Hepatocyte (in vitro differentiated cells): Measurements from ENCODE around the gene NDUFC2. TPM values are rescaled to one million over a fixed set of nuclear protein-coding genes. Genes with fewer than 3 reads are reported as not detected.

ENCODE experiments used
- DNase-seq: peaks from one replicate; pipeline ENCODE4 v3.0.0-alpha.2; 2016; ENCODE audit warnings: low spot score
- H2AFZ ChIP-seq: fragments of 200-600 bp; sonication (generic); 2 replicates; pipeline ENCODE4 v1.6.0; 2016; ENCODE audit warnings: antibody characterized with exemption, mild to moderate bottlenecking
- H3K27ac ChIP-seq: fragments of 200-600 bp; sonication (generic); 2 replicates; pipeline ENCODE4 v1.5.1; 2016; ENCODE audit warnings: mild to moderate bottlenecking
- H3K27me3 ChIP-seq: fragments of 200-600 bp; sonication (generic); 2 replicates; pipeline ENCODE4 v1.6.1; 2016
- H3K36me3 ChIP-seq: fragments of 200-600 bp; sonication (generic); replicated peaks from 2 replicates; pipeline ENCODE4 v1.5.1; 2016; ENCODE audit warnings: low read depth; ENCODE audit not compliant: insufficient read depth
- H3K4me1 ChIP-seq: fragments of 200-600 bp; sonication (generic); 2 replicates; pipeline ENCODE4 v1.5.1; 2016; ENCODE audit warnings: mild to moderate bottlenecking, moderate library complexity; ENCODE audit not compliant: insufficient read depth
- H3K4me2 ChIP-seq: fragments of 200-600 bp; sonication (generic); 2 replicates; pipeline ENCODE4 v1.6.0; 2016
- H3K4me3 ChIP-seq: fragments of 200-600 bp; sonication (generic); 2 replicates; pipeline ENCODE4 v1.5.1; 2016; ENCODE audit warnings: mild to moderate bottlenecking
- H3K79me2 ChIP-seq: fragments of 200-600 bp; sonication (generic); 2 replicates; pipeline ENCODE4 v1.6.0; 2017; ENCODE audit warnings: mild to moderate bottlenecking
- H3K9me2 ChIP-seq: fragments of 200-600 bp; sonication (generic); replicated peaks from 2 replicates; pipeline ENCODE4 v1.6.0; 2017; ENCODE audit warnings: mild to moderate bottlenecking; ENCODE audit not compliant: insufficient read depth
- H3K9me3 ChIP-seq: fragments of 200-600 bp; sonication (generic); 2 replicates; pipeline ENCODE4 v1.5.1; 2016; ENCODE audit warnings: low read depth, mild to moderate bottlenecking
- H4K20me1 ChIP-seq: fragments of 200-600 bp; sonication (generic); 2 replicates; pipeline ENCODE4 v1.6.0; 2016; ENCODE audit warnings: mild to moderate bottlenecking; ENCODE audit not compliant: insufficient read depth, poor library complexity, severe bottlenecking
- EZH2 ChIP-seq: fragments of 200-600 bp; sonication (generic); IDR thresholded peaks from 2 replicates; pipeline ENCODE4 v1.6.1; 2016; ENCODE audit warnings: antibody characterized with exemption, mild to moderate bottlenecking, borderline replicate concordance
- EZH2phosphoT487 ChIP-seq: fragments of 200-600 bp; sonication (generic); IDR thresholded peaks from one replicate; pipeline ENCODE4 v1.6.1; 2018; ENCODE audit warnings: antibody characterized with exemption, mild to moderate bottlenecking, low read depth, moderate library complexity; ENCODE audit not compliant: unreplicated experiment, severe bottlenecking
- WGBS: methylation state at CpG from one replicate; pipeline ENCODE4 v1.1.6; 2016; ENCODE audit warnings: low lambda C conversion rate; ENCODE audit errors: missing lambda C conversion rate; 5-methylcytosine and 5-hydroxymethylcytosine counted together
- polyA plus RNA-seq: library from polyadenylated mRNA; unstranded; fragments of >200 nt; fragmentation: Nextera tagmentation; extraction: Ambion mirVana; gene quantifications from 2 replicates; pipeline ENCODE4 v1.2.1, GENCODE V29; 2016
- total RNA-seq: library from RNA; depleted of rRNA; stranded (reverse); fragments of >200 nt; gene quantifications from 2 replicates; pipeline ENCODE4 v1.2.3, GENCODE V29; 2014
- TF ChIP-seq, protein P1 (sequence below): fragments of 200-600 bp; sonication (generic); IDR thresholded peaks from 2 replicates; pipeline ENCODE4 v1.5.1; 2016; ENCODE audit warnings: antibody characterized with exemption, mild to moderate bottlenecking; ENCODE audit not compliant: poor library complexity

NDUFC2 gene
- total and polyA plus RNA-seq, 2 experiments from 2014 or later, result 115 to 481 TPM

DNA sequence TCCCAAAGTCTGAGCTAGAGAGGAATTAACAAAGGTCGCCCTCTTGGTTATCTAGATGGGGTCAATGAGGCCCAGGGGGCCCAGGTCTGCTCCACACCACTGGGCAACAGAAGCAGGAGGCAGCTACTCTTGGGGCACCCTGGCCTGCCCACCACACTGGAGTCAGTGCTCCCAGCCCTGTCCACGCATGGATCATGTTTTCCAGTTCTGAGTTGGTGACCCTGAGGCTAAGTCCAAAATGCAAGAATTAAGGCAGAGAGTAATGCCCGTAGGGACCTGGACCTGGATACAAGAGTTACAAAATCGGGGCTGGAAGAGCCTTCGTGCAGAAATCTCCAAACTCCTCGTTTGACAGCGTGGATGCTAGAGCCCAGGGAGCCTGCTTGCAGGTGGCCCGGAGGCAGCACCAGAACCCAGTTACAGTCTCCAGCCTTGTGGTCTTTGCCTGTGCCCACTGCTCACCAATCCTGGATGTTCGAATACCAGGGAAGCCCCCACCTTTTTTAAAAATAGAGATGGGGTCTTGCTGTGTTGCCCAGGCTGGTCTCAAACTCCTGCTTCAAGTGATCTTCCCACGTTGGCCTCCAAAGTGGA, 22.1 kb downstream of the NDUFC2 start:
- TF ChIP-seq, protein P1, sequence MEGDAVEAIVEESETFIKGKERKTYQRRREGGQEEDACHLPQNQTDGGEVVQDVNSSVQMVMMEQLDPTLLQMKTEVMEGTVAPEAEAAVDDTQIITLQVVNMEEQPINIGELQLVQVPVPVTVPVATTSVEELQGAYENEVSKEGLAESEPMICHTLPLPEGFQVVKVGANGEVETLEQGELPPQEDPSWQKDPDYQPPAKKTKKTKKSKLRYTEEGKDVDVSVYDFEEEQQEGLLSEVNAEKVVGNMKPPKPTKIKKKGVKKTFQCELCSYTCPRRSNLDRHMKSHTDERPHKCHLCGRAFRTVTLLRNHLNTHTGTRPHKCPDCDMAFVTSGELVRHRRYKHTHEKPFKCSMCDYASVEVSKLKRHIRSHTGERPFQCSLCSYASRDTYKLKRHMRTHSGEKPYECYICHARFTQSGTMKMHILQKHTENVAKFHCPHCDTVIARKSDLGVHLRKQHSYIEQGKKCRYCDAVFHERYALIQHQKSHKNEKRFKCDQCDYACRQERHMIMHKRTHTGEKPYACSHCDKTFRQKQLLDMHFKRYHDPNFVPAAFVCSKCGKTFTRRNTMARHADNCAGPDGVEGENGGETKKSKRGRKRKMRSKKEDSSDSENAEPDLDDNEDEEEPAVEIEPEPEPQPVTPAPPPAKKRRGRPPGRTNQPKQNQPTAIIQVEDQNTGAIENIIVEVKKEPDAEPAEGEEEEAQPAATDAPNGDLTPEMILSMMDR, result no peak
- TF ChIP-seq EZH2phosphoT487, result no peak
- no peak for TF ChIP-seq EZH2
- Histone ChIP-seq H3K4me2 (no peak overlapping the region), H3K9me2 (no peaks in the 10 kb centered on the region), H3K27ac (no peak overlapping the region), H3K36me3 (no peaks in the 10 kb centered on the region), H3K9me3 (no peaks in the 10 kb centered on the region), H4K20me1 (no peaks in the 10 kb centered on the region), H3K79me2 (no peaks in the 10 kb centered on the region), H3K4me3 (no peak overlapping the region), H3K4me1 (no peaks in the 10 kb centered on the region), H3K27me3 (no peaks in the 10 kb centered on the region), H2AFZ (no peak overlapping the region)
- no peak for DNase-seq
- WGBS, result 79% methylated on average over 10 of the region's 10 CpGs

DNA sequence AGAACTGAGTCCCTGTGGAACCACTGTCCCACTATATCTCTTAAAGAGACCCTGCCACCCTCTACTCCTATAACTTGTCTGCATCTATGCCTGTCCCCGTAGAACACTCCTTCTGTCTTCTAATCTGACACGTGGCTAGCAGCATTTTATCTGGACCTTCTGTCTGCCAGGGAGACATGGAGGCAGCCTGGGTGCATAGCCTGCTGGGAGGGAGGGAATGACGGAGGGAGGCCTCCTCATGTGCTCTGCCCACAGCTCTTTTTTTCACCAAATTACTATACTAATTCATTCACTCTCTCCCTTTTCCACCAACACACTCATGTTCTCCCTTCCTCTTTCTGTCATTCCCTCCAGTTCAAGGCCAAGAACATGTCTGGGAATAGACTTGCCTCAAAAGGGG, 23.6 kb downstream of the NDUFC2 start:
- no peak overlapping the region for H3K4me3 ChIP-seq
- H3K9me2 ChIP-seq, result no peaks in the 10 kb centered on the region
- WGBS, result 80% methylated on average over 3 of the region's 3 CpGs
- no peak overlapping the region for H3K27ac ChIP-seq
- no peak overlapping the region for H3K4me2 ChIP-seq
- H4K20me1 ChIP-seq, result no peaks in the 10 kb centered on the region
- no peak for DNase-seq
- TF ChIP-seq, protein P1, result no peak
- TF ChIP-seq EZH2 (no peak), EZH2phosphoT487 (no peak)
- H3K9me3 ChIP-seq, result no peaks in the 10 kb centered on the region
- H3K4me1 ChIP-seq, result peaks cover 10% of the 10 kb centered on the region
- H3K27me3 ChIP-seq, result no peaks in the 10 kb centered on the region
- no peak overlapping the region for H2AFZ ChIP-seq
- H3K36me3 ChIP-seq, result no peaks in the 10 kb centered on the region
- H3K79me2 ChIP-seq, result no peaks in the 10 kb centered on the region

DNA sequence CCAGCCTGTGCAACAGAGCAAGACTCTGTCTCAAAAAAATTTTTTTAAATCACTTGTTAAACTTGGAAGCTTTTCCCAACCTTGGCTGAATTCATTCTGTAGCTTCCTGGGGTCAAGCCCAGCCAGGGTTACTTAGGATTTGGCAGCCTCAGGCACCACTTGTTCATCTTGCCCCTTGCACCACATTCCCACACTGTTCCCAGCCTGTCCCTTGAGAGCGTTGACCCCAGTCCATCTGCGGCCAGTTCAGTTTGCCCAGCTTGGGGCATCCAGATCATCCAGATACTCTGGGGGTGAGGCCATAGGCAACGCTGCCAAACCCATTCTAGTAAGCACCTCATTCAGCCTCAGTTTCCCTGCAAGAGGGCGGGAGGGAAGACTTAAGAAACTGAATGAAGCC, 24.7 kb downstream of the NDUFC2 start:
- Histone ChIP-seq H3K27ac (no peak overlapping the region), H3K9me3 (no peaks in the 10 kb centered on the region), H4K20me1 (no peaks in the 10 kb centered on the region), H3K27me3 (no peaks in the 10 kb centered on the region), H3K4me3 (no peak overlapping the region), H3K79me2 (no peaks in the 10 kb centered on the region), H3K9me2 (no peaks in the 10 kb centered on the region), H3K36me3 (no peaks in the 10 kb centered on the region), H3K4me2 (no peak overlapping the region), H2AFZ (no peak overlapping the region), H3K4me1 (peaks cover 17% of the 10 kb centered on the region)
- DNase-seq, result no peak
- 94% methylated on average over 4 of the region's 4 CpGs for WGBS
- TF ChIP-seq, protein P1, result no peak
- TF ChIP-seq EZH2 (no peak), EZH2phosphoT487 (no peak)
